HCEC 1CT (cell line): ENCODE data around the gene GPR152.
"Not testable (repeated sequence)": the region's sequence is repeated elsewhere in the genome, so short reads cannot be mapped to it uniquely, and the experiment has no call there.

ENCODE experiments used
- DNase-seq: peaks from one replicate; pipeline ENCODE4 v3.0.0-alpha.2; 2017

GPR152 gene

GRCh38 chr11:67489203-67489884, 36.8 kb upstream of the GPR152 start:
- no peak for DNase-seq

DNA sequence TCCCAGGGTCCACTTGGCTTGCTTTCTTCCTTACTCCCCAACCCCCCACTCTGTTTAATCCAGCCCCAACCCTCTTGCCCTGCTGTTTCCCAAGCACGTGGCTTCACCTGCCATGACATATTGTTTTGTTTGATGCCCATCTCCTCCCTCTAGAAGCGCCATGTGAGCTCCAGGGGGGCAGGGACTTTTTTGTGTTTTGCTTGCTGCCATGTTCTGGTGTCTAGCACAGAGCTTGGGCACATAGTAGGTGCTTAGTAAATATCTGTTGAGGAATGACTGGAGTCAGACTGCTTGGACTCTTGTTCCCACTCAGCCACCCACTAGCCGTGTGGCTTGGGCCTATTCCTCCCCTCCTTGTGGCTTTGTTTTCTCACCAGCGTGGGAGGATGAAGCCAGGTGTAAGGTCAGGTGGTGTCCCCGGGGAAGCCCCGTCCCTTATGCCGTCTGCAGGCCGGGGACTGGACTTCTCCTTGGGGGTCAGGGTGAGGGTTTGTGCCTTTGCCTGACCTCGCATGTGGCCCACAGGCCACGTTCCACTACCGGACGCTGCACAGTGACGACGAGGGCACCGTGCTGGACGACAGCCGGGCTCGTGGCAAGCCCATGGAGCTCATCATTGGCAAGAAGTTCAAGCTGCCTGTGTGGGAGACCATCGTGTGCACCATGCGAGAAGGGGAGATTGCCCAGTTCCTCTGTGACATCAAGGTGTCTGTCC, 34.1 kb upstream of the GPR152 start:
- DNase-seq, result no peak

DNA sequence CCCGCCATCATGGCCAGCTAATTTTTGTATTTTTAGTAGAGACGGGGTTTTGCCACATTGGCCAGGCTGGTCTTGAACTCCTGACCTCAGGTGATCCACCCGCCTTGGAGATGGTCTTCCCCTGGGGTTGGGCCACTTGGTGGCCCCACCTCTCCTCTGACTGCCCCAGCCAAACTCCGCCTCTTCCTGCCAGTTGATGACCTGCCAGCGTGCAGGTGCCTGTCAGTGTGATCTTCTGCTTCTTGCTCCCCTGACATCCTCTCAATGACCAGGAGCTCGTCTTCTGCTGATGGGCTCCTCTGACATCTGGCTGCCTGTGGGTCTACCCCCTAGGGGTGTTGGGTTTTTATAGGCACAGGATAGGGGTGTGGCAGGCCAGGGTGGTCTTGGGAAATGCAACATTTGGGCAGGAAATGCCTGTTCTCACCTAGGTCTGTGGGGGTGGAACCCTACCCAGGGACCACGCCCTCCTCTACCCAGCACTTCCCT, 33.4 kb upstream of the GPR152 start:
- DNase-seq, result not testable (repeated sequence)

DNA sequence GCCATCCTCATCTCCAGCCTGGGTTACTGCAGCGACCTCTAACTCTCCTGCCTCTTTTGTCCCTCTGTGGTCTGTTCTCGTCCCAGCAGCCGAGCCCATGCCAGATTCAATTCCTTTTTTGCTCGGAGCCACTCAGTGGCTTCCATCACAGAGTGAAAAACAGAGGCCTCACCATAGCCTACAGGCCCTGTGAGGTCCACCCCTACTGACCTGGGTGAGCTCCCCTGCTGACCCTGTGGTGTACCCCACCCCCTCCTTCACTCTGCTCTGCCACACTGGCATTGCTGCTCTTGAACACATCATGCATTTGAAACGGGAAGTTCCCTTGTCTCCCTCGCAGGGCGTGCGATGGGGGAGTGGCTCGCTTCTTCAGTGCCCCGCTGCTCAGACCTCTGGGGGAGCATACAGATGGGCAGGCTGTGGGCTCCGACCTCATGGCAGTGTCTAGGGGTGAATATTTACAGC, 32.4 kb upstream of the GPR152 start:
- no peak for DNase-seq

DNA sequence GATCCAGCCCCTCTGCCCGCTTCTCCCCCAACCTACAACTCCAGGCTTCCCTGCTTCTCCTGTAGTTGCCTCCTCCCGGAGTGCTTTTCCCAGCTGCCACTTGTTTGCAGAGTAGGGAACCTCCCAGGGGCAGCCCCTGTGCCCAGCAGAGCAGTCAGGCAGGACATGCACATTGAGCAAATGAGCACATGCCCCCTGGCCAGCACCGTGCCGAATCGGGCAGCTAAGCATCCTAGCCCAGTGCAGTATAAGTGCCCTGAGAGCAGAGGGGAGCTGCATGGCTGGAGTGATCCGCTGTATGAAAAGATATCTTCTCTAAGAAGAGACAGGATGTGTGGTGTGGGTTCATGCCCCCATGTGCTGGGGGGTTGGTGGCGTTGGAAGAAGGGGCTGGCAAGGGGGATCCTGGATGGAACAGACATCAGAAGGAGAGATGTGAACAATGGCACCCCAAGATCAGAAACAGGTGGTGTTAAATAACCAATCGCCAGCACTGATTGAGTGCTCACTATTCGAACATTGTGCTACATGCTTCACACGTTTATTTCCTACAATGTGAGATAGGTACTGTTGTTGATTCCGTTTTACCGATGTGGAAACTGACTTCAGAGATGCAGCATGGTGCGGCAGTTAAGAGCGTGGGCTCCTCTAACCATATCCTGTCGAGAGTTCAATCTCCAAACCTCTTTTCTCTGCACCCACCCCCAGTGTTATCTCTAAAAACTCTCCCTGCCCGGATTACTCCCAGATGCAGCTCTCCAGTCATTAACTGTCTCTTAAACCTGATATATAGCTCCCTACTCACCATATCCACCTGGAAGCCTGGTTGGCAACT, 31.5 kb upstream of the GPR152 start:
- DNase-seq, result no peak

GRCh38 chr11:67482827-67483798, 30.6 kb upstream of the GPR152 start, which contains the start of gene AIP:
TSS of gene AIP (plus strand) at chr11:67483026. CDS start at chr11:67483159, 133 bp downstream.
- DNase-seq, result peak; percentile 97

DNA sequence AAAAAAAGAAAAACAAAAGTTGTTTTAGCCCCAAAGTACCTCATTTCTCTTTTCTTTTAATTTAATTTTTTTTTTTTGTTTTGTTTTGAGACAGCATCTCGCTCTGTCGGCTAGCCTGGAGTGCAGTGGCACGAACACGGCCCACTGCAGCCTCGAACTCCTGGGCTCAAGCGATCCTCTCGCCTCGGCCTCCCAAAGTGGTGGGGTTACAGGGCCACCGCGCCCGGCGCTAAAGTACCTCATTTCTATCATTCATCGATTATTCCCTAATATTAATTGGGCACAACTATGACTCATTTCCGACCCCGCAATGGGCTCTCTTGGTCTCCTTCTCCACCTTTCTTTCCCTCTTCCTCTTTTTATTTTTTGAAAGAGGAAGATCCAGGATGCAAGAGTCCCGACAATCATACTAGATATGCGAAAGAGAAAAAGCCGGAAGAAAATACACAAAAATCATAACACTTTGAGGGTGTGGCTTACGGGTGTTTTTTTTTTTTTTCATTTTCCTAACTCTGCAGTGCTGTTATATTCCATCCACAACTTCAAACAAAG, 29.8 kb upstream of the GPR152 start:
- no peak for DNase-seq

DNA sequence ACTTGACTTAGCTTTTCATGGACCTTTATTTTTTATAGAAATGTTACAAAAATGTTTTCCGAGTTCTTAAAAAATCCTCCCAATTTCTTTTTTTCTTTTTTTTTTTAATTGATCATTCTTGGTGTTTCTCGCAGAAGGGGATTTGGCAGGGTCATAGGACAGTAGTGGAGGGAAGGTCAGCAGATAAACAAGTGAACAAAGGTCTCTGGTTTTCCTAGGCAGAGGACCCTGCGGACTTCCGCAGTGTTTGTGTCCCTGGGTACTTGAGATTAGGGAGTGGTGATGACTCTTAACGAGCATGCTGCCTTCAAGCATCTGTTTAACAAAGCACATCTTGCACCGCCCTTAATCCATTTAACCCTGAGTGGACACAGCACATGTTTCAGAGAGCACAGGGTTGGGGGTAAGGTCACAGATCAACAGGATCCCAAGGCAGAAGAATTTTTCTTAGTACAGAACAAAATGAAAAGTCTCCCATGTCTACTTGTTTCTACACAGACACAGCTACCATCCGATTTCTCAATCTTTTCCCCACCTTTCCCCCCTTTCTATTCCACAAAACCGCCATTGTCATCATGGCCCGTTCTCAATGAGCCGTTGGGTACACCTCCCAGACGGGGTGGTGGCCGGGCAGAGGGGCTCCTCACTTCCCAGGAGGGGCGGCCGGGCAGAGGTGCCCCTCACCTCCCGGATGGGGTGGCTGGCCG, 25.0 kb upstream of the GPR152 start:
- DNase-seq, result not testable (repeated sequence)

- not testable (repeated sequence) for DNase-seq
These were observed 24.2 kb upstream of the GPR152 start for GRCh38 chr11:67476692-67477091.

DNA sequence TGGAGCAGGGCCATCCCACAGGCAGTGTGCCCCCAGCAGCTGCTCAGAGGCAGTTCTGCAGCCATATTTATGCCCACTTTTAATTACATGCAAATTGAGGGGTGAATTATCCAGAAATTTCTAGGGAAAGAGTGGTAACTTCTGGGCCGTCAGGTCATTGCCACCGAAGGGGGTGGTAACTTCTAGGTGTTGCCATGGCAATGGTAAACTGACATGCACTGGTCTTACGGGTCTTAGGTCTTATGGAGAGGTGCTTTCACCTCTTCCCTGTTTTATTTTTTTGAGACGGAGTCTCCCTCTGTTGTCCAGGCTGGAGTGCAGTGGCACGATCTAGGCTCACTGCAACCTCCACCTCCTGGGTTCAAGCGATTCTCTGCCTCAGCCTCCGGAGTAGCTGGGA, 20.4 kb upstream of the GPR152 start:
- no peak for DNase-seq

DNA sequence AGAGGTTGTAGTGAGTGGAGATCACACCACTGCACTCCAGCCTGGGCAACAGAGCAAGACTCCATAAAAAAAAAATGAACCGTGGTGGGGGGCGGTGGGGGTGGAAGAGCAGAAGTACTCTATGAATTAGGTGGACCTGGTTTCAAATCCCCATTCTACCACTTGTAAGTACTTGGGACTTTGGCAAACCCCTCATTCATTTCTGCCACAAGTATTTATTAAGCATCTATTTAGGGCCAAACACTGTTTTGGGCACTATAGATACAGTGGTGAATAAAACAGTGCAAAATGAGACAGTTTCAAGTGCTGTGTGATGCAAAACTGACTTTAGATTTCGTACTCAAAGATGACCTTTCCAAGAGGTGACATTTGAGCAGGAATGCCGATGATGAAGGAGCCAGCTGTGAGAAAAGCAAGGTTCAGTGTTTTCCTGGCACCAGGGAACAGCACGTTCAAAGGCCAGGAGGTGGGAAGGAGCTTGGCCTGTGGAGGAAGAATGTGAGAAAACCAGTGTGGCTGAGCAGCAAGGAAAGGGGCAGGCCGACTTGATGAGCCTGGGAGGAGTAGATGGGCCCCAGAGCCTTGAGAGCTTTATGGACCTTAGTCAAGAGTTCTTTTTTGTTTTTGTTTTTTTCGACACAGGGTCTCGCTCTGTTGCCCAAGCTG, 17.9 kb upstream of the GPR152 start:
- no peak for DNase-seq

DNA sequence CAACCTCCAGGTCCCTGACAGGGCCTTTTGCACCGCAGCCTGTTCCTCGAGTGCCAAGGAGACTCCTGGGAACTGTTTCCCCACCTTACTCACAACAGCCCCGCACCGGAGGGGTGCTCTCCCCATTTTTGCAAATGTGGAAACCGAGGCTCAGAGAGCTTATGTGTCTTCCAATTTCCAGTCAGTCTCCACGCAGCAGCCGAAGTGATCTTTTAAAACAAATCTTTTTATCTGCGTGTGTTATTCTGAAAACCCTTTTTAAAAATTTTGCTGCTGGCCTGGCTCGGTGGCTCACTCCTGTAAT, 16.9 kb upstream of the GPR152 start:
- no peak for DNase-seq

DNA sequence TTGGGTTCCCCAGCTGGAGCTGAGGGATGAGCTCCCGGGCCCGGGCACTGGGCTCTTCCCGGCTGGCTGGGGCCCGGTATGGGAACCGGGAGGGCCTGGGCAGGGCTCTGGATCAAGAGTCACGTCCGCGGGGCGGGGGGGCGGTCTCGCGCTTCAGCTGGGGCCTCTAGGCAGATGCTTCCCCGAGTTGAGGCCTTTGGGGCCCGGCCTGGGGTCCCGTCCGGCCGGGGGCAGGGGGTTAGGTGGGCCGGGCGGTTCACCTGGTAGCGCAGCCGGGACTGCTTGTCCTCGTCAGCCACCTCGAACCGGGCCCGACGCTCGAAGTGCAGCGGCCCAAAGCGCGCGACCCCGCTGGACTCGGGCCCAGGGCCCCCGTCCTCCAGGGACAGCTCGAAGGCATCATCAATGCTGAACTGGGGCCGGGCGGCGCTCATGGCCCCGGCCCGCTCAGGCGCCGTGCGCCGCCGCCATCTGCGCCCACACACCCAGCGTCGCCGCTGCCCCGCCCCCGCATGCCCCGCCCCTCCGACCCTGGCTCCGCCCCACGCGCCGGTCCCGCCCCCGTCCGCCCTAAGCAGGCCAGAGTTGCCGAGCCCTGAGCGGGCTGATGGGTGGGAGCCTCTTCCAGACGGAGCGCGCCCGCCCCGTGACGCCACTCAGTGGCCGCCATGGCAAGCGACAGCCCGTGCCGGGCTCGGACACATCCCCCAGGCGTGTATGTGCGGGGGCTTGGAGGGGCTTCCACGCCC, 16.4 kb upstream of the GPR152 start, which contains the start of gene TMEM134:
TMEM134 (minus strand) TSS at position 493 of the 749 bp plus-strand sequence; CDS start at position 434, 59 bp downstream.
- peak; percentile 91 for DNase-seq

- DNase-seq, result no peak
These were observed 15.9 kb upstream of the GPR152 start for GRCh38 chr11:67468456-67468758.

GRCh38 chr11:67468056-67468455, 15.5 kb upstream of the GPR152 start:
- no peak for DNase-seq

DNA sequence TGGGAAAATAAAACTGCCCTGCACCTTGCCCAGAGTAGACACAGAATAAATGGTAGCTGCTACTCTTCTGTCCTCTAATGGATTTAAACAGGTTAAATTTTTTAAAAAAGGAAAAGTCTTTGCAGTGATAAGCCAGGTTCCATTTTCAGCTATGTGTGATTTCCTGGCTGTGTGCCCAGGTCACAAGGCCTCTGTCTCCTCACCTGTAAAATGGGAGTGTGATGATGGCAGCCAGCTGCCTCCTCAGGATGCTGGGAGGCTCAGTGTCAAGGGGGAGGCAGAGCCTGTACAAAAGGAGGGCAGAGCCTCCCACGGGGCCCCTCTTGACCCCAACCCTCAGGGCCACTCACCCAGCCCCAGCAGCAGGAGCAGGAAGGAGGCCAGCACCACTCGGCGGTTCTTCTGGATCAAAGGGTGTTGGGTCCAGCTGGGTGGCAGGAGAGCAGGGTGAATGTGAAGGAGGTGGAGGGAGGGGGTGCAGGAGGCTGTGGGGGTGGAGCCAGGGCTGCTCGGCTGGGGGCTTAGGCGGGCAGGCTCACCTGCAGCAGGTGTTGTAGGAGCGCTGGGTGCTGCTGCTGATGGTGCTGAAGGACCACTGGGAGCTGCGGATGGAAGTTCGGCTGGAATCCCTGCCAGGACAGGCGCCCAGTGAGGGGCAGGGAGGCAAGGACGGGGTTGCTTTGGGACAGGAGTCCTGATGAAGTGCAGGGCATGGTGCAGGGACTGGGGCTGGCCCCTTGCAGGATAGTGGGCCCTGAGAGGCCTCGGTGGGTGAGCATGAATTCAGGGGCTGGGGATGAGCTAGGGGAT, 14.6 kb upstream of the GPR152 start:
- no peak for DNase-seq

GRCh38 chr11:67466367-67466766, 13.8 kb upstream of the GPR152 start:
- DNase-seq, result no peak

DNA sequence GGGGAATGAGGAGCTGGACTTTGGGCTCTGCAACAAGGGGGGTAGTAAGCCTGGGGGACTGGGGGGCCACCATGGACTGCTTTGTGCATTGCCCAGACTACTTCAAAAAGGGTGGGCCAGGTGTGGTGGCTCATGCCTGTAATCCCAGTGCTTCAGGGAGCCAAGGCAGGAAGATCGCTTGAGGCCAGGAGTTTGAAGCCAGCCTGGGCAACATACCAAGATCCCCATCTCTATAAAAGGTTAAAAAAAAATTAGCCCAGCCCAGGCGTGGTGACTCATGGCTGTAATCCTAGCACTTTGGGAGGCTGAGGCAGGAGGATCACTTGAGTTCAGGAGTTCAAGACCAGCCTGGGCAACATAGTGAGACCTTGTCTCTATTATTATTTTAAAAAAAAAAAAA, 13.0 kb upstream of the GPR152 start:
- not testable (repeated sequence) for DNase-seq

DNA sequence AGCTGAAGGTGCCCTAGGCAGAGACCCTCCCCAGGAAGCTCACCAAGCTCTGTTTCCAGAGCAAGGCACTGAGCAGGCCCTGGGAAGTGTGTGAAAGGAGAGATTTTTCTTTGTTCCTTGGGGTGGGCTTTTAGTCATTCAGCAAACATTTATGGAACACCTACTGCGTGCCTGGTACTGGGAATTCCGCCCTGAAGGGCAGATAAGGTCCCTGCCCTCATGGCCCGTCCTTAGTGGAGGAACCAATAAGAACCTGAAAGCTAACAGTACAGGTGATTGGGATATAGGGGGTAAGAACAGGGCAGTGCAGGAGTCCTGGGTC, 12.6 kb upstream of the GPR152 start:
- DNase-seq, result no peak
